Stomach (tissue), 9 donors: ENCODE results near the gene ADGRF5. TPM values are rescaled to one million over a fixed set of nuclear protein-coding genes. Genes with fewer than 3 reads are reported as not detected.

Source experiments
- DNase-seq, 2 donors: peaks; one replicate each; pipeline versions ENCODE4 v3.0.0 to v3.0.0-alpha.2; 2013 to 2019
- H3K27ac ChIP-seq, 5 donors: fragments of 200-600 bp in 4 of 5; sonication (generic) in 4 of 5; one replicate each; pipeline ENCODE4 v1.5.1; 2013 to 2019; ENCODE audit warnings: mild to moderate bottlenecking in 1 of 5, moderate library complexity in 1 of 5
- H3K27me3 ChIP-seq, 3 donors: fragments of 200-600 bp; sonication (generic); one replicate each; pipeline ENCODE4 v1.5.1; 2017 to 2019; ENCODE audit warnings: mixed run types in 1 of 3
- H3K36me3 ChIP-seq, 4 donors: fragments of 200-600 bp; sonication (generic); 1 replicate in 3 of 4; 2 replicates in 1 of 4; pipeline ENCODE4 v1.5.1; 2016 to 2019
- H3K4me1 ChIP-seq, 4 donors: fragments of 200-600 bp; sonication (generic); one replicate each; pipeline ENCODE4 v1.5.1; 2016 to 2019
- H3K4me3 ChIP-seq, 4 donors: fragments of 200-600 bp; sonication (generic) in 3 of 4; one replicate each; pipeline ENCODE4 v1.5.1; 2016 to 2019; ENCODE audit warnings: mild to moderate bottlenecking in 1 of 4
- H3K9me3 ChIP-seq, 4 donors: fragments of 200-600 bp; sonication (generic); one replicate each; pipeline ENCODE4 v1.5.1; 2016 to 2019
- CTCF ChIP-seq, 7 experiments: fragments of 450-650 bp in 4 of 7; fragments of 200-600 bp in 3 of 7; sonication (generic) in 3 of 7; IDR thresholded peaks; one replicate each; pipeline ENCODE4 v1.5.1; 2016 to 2019; ENCODE audit warnings: antibody characterized with exemption in 7 of 7, control low read depth in 2 of 7, mild to moderate bottlenecking in 1 of 7
- EP300 ChIP-seq: sonication (generic); formaldehyde crosslinking; IDR thresholded peaks from one replicate; pipeline ENCODE4 v1.6.1; 2017; ENCODE audit warnings: antibody characterized with exemption
- POLR2A ChIP-seq, 4 donors: fragments of 450-650 bp; IDR thresholded peaks; one replicate each; pipeline ENCODE4 v1.6.1; 2016; ENCODE audit warnings: antibody characterized with exemption in 4 of 4, control low read depth in 2 of 4, mild to moderate bottlenecking in 1 of 4, moderate library complexity in 1 of 4
- POLR2AphosphoS5 ChIP-seq, 3 donors: sonication (generic); formaldehyde crosslinking; IDR thresholded peaks; one replicate each; pipeline ENCODE4 v1.6.1; 2016; ENCODE audit warnings: antibody characterized with exemption in 3 of 3
- WGBS, 5 donors: extraction: QIAGEN DNeasy Blood & Tissue Kit in 3 of 5; methylation state at CpG; one replicate each; pipeline versions ENCODE4 v1.1.5 to v1.1.7; 2013 to 2018; 5-methylcytosine and 5-hydroxymethylcytosine counted together
- intact Hi-C: fragments of 100-400 bp; cut with DNase I; formaldehyde crosslinking; loops from one replicate; pipeline ENCODE4 v1.15.1; 2023; ENCODE audit warnings: low total_unique reads
- polyA plus RNA-seq, 3 donors: library from polyadenylated mRNA; stranded (reverse); fragments of 200-250 nt; gene quantifications; one replicate each; pipeline ENCODE4 v1.2.3, GENCODE V29; 2013
- total RNA-seq, 5 donors: library from RNA; depleted of rRNA; stranded (reverse); fragments of >200 nt; gene quantifications; one replicate each; pipeline versions ENCODE4 v1.1.0 to v1.2.3, GENCODE V29; 2014 to 2016
- donor health status: healthy with polysubstance abuse.
- donor health status: Bipolar disorder and iron deficiency.
- donor health status: healthy.

The ADGRF5 gene
- total and polyA plus RNA-seq, 8 donors, result 0.29 to 34.0 (median 3.9) TPM

GRCh38 chr6:46930331-46930730 lies 8.6 kb upstream of the ADGRF5 start:
- no peaks in the 10 kb centered on the region for H3K27me3 ChIP-seq
- H3K36me3 ChIP-seq, result no peaks in the 10 kb centered on the region
- peaks cover 20 to 28% (median 21%) of the 10 kb centered on the region in 4 donors for H3K4me1 ChIP-seq
- TF ChIP-seq EP300 (no peak), POLR2A (IDR thresholded peaks at IDR 0.05) (no peak), CTCF (IDR thresholded peaks at IDR 0.05) (no peak), POLR2AphosphoS5 (IDR thresholded peaks at IDR 0.05) (no peak)
- H3K9me3 ChIP-seq, result no peaks in the 10 kb centered on the region
- DNase-seq, result no peak
- no peak overlapping the region for H3K27ac ChIP-seq
- no peak overlapping the region for H3K4me3 ChIP-seq
- intact Hi-C loops, result no loop called here
- 68 to 75% (median 74%) methylated on average over 2 of the region's 2 CpGs for WGBS, 5 donors

GRCh38 chr6:46927066-46927465 lies 5.3 kb upstream of the ADGRF5 start:
- Histone ChIP-seq H3K27ac (peak overlapping the region; percentile 8 to 74 (median 64)), H3K4me3 (no peak overlapping the region), H3K27me3 (no peaks in the 10 kb centered on the region), H3K9me3 (no peaks in the 10 kb centered on the region), H3K4me1 (peaks cover 24 to 39% (median 33%) of the 10 kb centered on the region in 4 donors), H3K36me3 (no peaks in the 10 kb centered on the region)
- TF ChIP-seq POLR2A (IDR thresholded peaks at IDR 0.05), result no peak
- TF ChIP-seq EP300, result no peak
- TF ChIP-seq POLR2AphosphoS5 (IDR thresholded peaks at IDR 0.05), result no peak
- no peak for TF ChIP-seq CTCF (IDR thresholded peaks at IDR 0.05)
- intact Hi-C loops, result no loop called here
- 24 to 53% (median 49%) methylated on average over 5 of the region's 5 CpGs for WGBS, 5 donors
- DNase-seq, result no peak

GRCh38 chr6:46926481-46926880 lies 4.7 kb upstream of the ADGRF5 start:
- Histone ChIP-seq H3K36me3 (no peaks in the 10 kb centered on the region), H3K4me1 (peaks cover 24 to 39% (median 35%) of the 10 kb centered on the region in 4 donors), H3K9me3 (no peaks in the 10 kb centered on the region), H3K27me3 (no peaks in the 10 kb centered on the region), H3K27ac (peak overlapping the region; percentile 59 to 74 (median 69)), H3K4me3 (no peak overlapping the region)
- 76 to 88% (median 82%) methylated on average over 6 of the region's 6 CpGs for WGBS, 5 donors
- DNase-seq, result no peak
- no peak for TF ChIP-seq POLR2AphosphoS5 (IDR thresholded peaks at IDR 0.05)
- TF ChIP-seq POLR2A (IDR thresholded peaks at IDR 0.05), result no peak
- TF ChIP-seq EP300, result no peak
- TF ChIP-seq CTCF (IDR thresholded peaks at IDR 0.05), result no peak
- intact Hi-C loops, result no loop called here

GRCh38 chr6:46925563-46926253 lies 4.0 kb upstream of the ADGRF5 start:
- Histone ChIP-seq H3K4me3 (no peak overlapping the region), H3K27ac (peak overlapping the region; percentile 63 to 74 (median 69)), H3K4me1 (peaks cover 24 to 39% (median 35%) of the 10 kb centered on the region in 4 donors), H3K9me3 (no peaks in the 10 kb centered on the region), H3K36me3 (no peaks in the 10 kb centered on the region), H3K27me3 (no peaks in the 10 kb centered on the region)
- intact Hi-C loops, result no loop called here
- TF ChIP-seq CTCF (IDR thresholded peaks at IDR 0.05) (no peak), POLR2AphosphoS5 (IDR thresholded peaks at IDR 0.05) (peak in 2 of 3 donors; percentile 17 to 58)
- peak; percentile 62 to 77 for DNase-seq
- WGBS, 5 donors, result 25 to 46% (median 35%) methylated on average over 6 of the region's 6 CpGs
